Thyroid gland (tissue), 4 donors: ENCODE data around the gene SIRT2. TPM values are rescaled to one million over a fixed set of nuclear protein-coding genes. Genes with fewer than 3 reads are reported as not detected.

ENCODE experiments used
- DNase-seq, 2 donors: peaks; one replicate each; pipeline ENCODE4 v3.0.0-alpha.2; 2019
- H3K27ac ChIP-seq, 3 donors: fragments of 200-600 bp; sonication (generic); 1 replicate in 2 of 3; 2 replicates in 1 of 3; pipeline ENCODE4 v1.5.1; 2016 to 2019; ENCODE audit warnings: mild to moderate bottlenecking in 1 of 3, moderate library complexity in 1 of 3
- H3K27me3 ChIP-seq: fragments of 200-600 bp; sonication (generic); one replicate; pipeline ENCODE4 v1.5.1; 2019
- H3K36me3 ChIP-seq, 2 donors: fragments of 200-600 bp; sonication (generic); one replicate each; pipeline ENCODE4 v1.5.1; 2016 to 2019
- H3K4me1 ChIP-seq, 2 donors: fragments of 200-600 bp; sonication (generic); one replicate each; pipeline ENCODE4 v1.5.1; 2017 to 2019
- H3K4me3 ChIP-seq, 3 donors: fragments of 200-600 bp; sonication (generic); replicated peaks in 1 of 3; 1 replicate in 2 of 3; 2 replicates in 1 of 3; pipeline ENCODE4 v1.5.1; 2016; ENCODE audit warnings: mild to moderate bottlenecking in 1 of 3
- H3K9me3 ChIP-seq: fragments of 200-600 bp; sonication (generic); one replicate; pipeline ENCODE4 v1.5.1; 2017
- POLR2A ChIP-seq, 2 donors: fragments of 450-650 bp; IDR thresholded peaks; one replicate each; pipeline ENCODE4 v1.6.1; 2017; ENCODE audit warnings: antibody characterized with exemption in 2 of 2, mild to moderate bottlenecking in 2 of 2, moderate library complexity in 1 of 2
- WGBS, 2 donors: methylation state at CpG; one replicate each; pipeline ENCODE4 v1.1.5; 2017; 5-methylcytosine and 5-hydroxymethylcytosine counted together
- intact Hi-C: fragments of 100-400 bp; cut with DNase I; formaldehyde crosslinking; loops from one replicate; pipeline ENCODE4 v1.15.1; 2023
- total RNA-seq, 4 donors: library from RNA; depleted of rRNA; stranded (reverse); fragments of >200 nt; gene quantifications; one replicate each; pipeline ENCODE4 v1.2.3, GENCODE V29; 2016
- TF ChIP-seq, protein P1 (sequence below), 6 experiments: fragments of 200-600 bp in 3 of 6; fragments of 450-650 bp in 3 of 6; sonication (generic) in 3 of 6; IDR thresholded peaks; one replicate each; pipeline ENCODE4 v1.5.1; 2016 to 2019; ENCODE audit warnings: antibody characterized with exemption in 6 of 6, mild to moderate bottlenecking in 2 of 6, inconsistent platforms in 1 of 6, moderate library complexity in 1 of 6

SIRT2 gene
- total RNA-seq = 100 to 1,000 TPM in 1 of 4 donors, 10 to 100 TPM in 3; 69.6 to 107 (median 90.7) TPM

GRCh38 chr19:38899447-38900201, at the start of gene SIRT2, which contains the start of gene NFKBIB:
SIRT2 (minus strand) TSS chr19:38899618; CDS start chr19:38899521, 97 bp downstream.
NFKBIB (plus strand) TSS chr19:38899969; CDS start chr19:38900033, 64 bp downstream.
- peaks cover 17 to 22% of the 10 kb centered on the region in 2 donors for H3K4me1 ChIP-seq
- peak within 1 kb of the TSS; percentile 66 to 87 (median 81) for H3K27ac ChIP-seq
- TF ChIP-seq, protein P1, sequence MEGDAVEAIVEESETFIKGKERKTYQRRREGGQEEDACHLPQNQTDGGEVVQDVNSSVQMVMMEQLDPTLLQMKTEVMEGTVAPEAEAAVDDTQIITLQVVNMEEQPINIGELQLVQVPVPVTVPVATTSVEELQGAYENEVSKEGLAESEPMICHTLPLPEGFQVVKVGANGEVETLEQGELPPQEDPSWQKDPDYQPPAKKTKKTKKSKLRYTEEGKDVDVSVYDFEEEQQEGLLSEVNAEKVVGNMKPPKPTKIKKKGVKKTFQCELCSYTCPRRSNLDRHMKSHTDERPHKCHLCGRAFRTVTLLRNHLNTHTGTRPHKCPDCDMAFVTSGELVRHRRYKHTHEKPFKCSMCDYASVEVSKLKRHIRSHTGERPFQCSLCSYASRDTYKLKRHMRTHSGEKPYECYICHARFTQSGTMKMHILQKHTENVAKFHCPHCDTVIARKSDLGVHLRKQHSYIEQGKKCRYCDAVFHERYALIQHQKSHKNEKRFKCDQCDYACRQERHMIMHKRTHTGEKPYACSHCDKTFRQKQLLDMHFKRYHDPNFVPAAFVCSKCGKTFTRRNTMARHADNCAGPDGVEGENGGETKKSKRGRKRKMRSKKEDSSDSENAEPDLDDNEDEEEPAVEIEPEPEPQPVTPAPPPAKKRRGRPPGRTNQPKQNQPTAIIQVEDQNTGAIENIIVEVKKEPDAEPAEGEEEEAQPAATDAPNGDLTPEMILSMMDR (IDR thresholded peaks at IDR 0.05) = peak in 1 of 6 experiments; percentile 17
- peak; percentile 24 to 88 for TF ChIP-seq POLR2A (IDR thresholded peaks at IDR 0.05)
- H3K9me3 ChIP-seq = no peaks in the 10 kb centered on the region
- no peaks in the 10 kb centered on the region for H3K27me3 ChIP-seq
- DNase-seq = peak; percentile 100
- peak within 1 kb of the TSS; percentile 86 to 92 (median 89) for H3K4me3 ChIP-seq
- intact Hi-C loops = loop anchor here (5.0 kb wide), 1 partner anchor 52 kb away; the partner anchor contains the start of gene HNRNPL
- WGBS, 2 donors = 0 to 2% methylated on average over 33 to 38 of the region's 64 CpGs
- H3K36me3 ChIP-seq = no peaks in the 10 kb centered on the region

DNA sequence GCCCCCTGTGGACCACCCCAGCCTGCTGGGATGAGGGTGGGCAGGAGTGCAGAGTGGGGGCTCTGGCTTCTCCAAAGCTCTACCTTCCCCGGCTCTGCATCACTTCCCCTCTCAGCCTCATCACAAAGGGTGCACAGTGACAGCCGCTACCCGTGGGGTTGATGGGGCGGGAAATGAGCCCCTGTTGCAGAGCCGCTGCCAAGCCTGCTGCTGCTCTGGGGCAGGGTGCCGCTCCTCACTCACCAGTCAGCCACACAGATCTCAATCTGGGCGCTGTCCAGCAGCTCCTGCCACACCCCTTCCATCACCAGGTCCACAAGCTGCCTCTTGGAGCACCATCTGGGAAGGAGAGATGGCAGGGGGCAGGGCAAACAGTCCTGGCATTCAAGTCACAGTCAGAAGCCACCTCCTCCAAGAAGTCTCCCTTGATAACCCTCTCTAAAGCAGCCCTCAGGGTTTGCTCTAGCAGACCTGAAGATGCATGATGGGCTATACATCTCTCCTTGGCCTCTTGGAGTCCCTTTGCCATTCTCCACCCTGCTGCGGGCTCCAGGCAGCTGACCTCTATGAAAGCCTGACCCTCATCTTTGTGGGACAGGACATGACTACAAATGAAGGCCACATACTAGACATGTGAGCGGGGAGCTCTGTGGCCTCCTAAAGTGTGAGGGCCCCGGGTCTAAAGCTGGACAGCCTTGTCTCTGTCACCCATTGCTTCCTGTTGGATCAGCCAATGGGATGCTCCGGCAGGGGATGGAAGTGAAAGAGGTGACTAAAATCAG, 47.0 kb upstream of the SIRT2 start:
- TF ChIP-seq, protein P1 (IDR thresholded peaks at IDR 0.05) = no peak
- no peak for TF ChIP-seq POLR2A (IDR thresholded peaks at IDR 0.05)
- intact Hi-C loops = loop anchor here (10.0 kb wide), 1 partner anchor 412 kb away; no protein-coding TSS in a partner anchor
- Histone ChIP-seq H3K27ac (no peak overlapping the region), H3K4me1 (peaks cover 7 to 8% of the 10 kb centered on the region in 2 donors), H3K9me3 (no peaks in the 10 kb centered on the region), H3K27me3 (peaks cover 3% of the 10 kb centered on the region), H3K4me3 (no peak overlapping the region), H3K36me3 (no peaks in the 10 kb centered on the region)
- DNase-seq = no peak
- 86 to 88% methylated on average over 9 to 10 of the region's 11 CpGs for WGBS, 2 donors

- 86 to 92% methylated on average over 2 to 3 of the region's 3 CpGs for WGBS, 2 donors
- peaks cover 7 to 8% of the 10 kb centered on the region in 2 donors for H3K4me1 ChIP-seq
- no peaks in the 10 kb centered on the region for H3K36me3 ChIP-seq
- TF ChIP-seq, protein P1 (IDR thresholded peaks at IDR 0.05) = no peak
- TF ChIP-seq POLR2A (IDR thresholded peaks at IDR 0.05) = no peak
- DNase-seq = no peak
- H3K27me3 ChIP-seq = peaks cover 3% of the 10 kb centered on the region
- H3K9me3 ChIP-seq = no peaks in the 10 kb centered on the region
- H3K4me3 ChIP-seq = no peak overlapping the region
- intact Hi-C loops = loop anchor here (10.0 kb wide), 1 partner anchor 411 kb away; no protein-coding TSS in a partner anchor
- H3K27ac ChIP-seq = no peak overlapping the region
Measured at GRCh38 chr19:38945562-38946228, 46.3 kb upstream of the SIRT2 start.

DNA sequence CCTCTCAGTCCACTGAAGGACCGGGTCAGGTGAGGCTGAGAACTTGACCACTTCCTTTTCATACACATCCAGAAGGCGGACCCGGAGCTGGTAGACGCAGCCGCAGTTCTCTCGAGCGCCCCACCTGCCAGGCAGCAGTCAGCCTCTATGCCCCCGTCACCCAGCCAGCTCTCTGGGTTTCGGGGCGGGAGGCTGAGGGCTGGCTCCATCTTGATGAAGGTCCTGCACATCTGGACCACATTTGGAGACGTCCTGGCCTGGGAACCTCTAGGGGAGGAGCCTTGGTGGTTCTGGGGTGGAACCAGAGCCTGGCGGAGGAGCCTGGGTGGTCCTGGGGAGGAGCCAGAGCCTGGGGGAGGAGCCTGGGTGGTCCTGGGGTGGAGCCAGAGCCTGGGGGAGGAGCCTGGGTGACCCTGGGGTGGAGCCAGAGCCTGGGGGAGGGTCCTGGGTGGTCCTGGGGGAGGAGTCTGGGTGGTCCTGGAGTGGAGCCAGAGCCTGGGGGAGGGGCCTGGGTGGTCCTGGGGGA, 45.6 kb upstream of the SIRT2 start:
- no peaks in the 10 kb centered on the region for H3K36me3 ChIP-seq
- TF ChIP-seq POLR2A (IDR thresholded peaks at IDR 0.05) = no peak
- TF ChIP-seq, protein P1 (IDR thresholded peaks at IDR 0.05) = no peak
- peaks cover 4 to 5% of the 10 kb centered on the region in 2 donors for H3K4me1 ChIP-seq
- 88 to 100% methylated on average over 3 to 11 of the region's 12 CpGs for WGBS, 2 donors
- H3K9me3 ChIP-seq = no peaks in the 10 kb centered on the region
- no peak overlapping the region for H3K27ac ChIP-seq
- no peak for DNase-seq
- no peak overlapping the region for H3K4me3 ChIP-seq
- intact Hi-C loops = loop anchor here (10.0 kb wide), 1 partner anchor 410 kb away; no protein-coding TSS in a partner anchor
- peaks cover 3% of the 10 kb centered on the region for H3K27me3 ChIP-seq
